ENCODE data around the gene PTOV1.

GRCh38 chr19:49887665-49888509 lies 36.9 kb downstream of the PTOV1 start:
- TF ChIP-seq CTCF (IDR thresholded peaks at IDR 0.05) (no peak), POLR2A (IDR thresholded peaks at IDR 0.05) (no peak)
